CD1c-positive myeloid dendritic cell (primary cell): ENCODE measurements around the gene CAPN14.
A peak's percentile ranks its signal among the peaks of the same experiment; 100 is the strongest.

Experiments
- DNase-seq: peaks from one replicate; pipeline ENCODE4 v3.0.0-alpha.2; 2016; ENCODE audit errors: extremely low spot score

Gene CAPN14

GRCh38 chr2:31226266-31226665, 9.0 kb upstream of the CAPN14 start:
- no peak for DNase-seq

GRCh38 chr2:31223749-31224148, 6.4 kb upstream of the CAPN14 start:
- no peak for DNase-seq

DNA sequence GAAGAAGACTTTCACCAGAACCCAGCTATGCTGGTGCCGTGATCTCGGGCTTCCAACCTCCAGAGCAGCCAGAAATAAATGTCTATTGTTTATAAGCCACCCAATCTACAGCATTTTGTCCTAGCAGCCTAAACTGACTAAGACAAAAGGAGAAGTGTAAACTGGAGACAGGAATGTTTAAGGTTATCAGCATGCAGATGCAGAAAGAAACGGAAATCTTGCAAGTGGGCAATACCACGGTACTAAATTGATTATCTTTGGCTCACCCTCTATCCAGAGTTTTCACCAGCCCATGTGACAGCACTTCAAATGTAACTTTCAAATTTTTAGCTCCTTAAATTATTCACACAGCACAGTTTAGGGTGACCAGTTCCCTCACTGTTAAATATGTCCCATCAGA, 5.7 kb upstream of the CAPN14 start:
- no peak for DNase-seq

GRCh38 chr2:31222071-31222470, 4.8 kb upstream of the CAPN14 start:
- peak; percentile 39 for DNase-seq

DNA sequence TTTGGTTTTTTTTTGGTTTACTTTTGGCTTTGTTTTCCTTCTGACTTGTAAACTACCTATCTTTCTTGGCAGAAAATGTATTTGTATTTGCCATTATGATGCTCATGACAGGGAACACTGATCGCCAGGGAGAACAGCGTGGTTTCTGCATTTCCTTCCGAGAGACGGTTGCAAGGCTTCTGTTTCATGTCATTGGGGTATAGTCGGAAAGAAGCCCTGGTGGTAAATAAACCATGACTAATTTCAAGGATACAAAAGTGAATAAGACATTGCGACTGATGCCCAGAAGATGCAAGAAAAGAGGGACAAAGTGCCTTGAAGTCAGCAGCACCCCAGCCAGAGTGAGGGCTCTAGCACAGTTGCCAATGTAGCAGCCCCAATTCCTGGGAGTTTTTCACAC, 4.2 kb upstream of the CAPN14 start:
- DNase-seq, result no peak

GRCh38 chr2:31219131-31219969, 2.0 kb upstream of the CAPN14 start:
- peak; percentile 79 for DNase-seq

GRCh38 chr2:31216734-31217133, 581 bp downstream of the CAPN14 start:
- DNase-seq, result no peak

GRCh38 chr2:31214444-31214915, 2.8 kb downstream of the CAPN14 start:
- no peak for DNase-seq

- DNase-seq, result no peak
Measured at GRCh38 chr2:31213601-31214443, 3.5 kb downstream of the CAPN14 start.

- DNase-seq, result no peak
Measured at GRCh38 chr2:31212659-31213600, 4.4 kb downstream of the CAPN14 start.

GRCh38 chr2:31208240-31208639, 9.1 kb downstream of the CAPN14 start:
- DNase-seq, result no peak

- no peak for DNase-seq
Measured at GRCh38 chr2:31207790-31208189, 9.5 kb downstream of the CAPN14 start.

GRCh38 chr2:31205613-31206012, 11.7 kb downstream of the CAPN14 start:
- DNase-seq, result no peak

GRCh38 chr2:31205186-31205585, 12.1 kb downstream of the CAPN14 start:
- DNase-seq, result no peak

DNA sequence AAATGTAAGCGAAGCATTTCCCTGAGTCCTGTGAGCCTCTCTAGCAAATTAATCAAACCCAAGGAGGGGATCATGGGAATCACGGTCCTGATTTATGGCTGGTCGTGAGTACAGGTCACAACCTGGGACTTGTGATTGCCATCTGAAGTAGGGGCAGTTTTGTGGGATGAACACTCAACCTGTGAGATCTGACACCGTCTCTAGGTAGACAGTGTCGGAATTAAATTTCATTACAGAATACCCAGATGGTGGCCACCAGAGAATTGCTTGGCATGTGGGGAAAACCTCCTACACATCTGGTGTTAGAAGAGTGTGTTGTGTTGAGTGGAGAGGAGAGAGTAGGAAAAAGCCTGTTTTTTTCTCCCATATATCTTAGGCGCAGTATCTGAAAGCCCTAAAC, 12.5 kb downstream of the CAPN14 start:
- DNase-seq, result no peak

GRCh38 chr2:31203916-31204315, 13.4 kb downstream of the CAPN14 start:
- DNase-seq, result no peak

DNA sequence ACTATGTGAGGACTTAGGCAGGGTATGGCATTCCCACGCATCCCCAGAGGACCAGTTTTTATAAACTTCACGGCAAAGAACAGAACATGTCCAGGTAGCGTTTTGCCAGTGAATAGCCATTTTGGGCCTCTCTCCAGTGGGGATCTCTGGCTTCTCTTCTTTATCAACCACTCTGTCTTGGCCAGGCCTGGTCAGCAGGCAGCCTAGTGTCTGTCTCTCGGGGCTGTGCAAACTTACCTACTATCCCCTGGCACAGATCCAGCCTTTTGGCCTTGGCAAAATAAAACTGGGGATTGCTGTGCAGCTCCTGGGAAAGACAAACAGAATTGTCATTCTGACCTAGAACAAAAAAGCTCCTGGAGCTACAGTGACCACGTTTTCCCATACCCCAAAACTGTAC, 14.5 kb downstream of the CAPN14 start:
- no peak for DNase-seq

DNA sequence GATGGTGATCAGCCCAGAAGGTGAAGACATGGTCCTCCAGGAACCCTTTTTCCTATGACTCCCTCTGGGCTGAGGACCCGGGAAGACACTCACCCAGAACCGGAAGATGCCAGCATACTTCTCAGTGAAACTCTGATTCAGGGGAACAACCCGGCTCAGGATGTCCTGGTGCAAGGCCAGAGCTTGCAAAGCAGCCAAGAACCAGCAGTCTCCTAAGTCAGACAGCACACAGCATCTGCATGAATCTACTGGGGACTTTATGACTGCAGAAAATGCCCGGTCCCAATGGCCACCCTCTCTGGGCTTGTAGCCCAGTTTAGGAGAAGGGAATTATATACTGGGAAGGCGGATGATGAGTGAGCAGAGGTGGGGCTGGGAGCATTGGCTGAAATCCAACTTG, 15.3 kb downstream of the CAPN14 start:
- no peak for DNase-seq

DNA sequence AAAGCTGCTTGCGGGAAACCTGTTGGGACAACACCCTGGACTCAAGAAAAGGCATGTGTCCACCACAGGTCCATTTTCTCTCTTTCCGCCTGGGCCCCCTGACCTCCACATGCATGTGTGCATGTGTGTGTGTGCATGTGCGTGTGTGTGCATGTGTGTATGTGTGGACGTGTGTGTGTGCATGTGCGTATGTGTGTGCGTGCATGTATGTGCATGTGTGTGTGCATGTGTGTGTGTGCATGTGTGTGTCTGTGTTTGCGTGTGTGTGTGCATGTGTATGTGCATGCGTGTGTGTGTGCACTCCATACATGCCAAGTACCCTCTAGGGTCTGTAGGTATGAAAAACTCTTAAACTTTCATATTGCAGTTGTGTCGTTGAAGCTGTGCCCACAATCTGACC, 16.3 kb downstream of the CAPN14 start:
- DNase-seq, result no peak

DNA sequence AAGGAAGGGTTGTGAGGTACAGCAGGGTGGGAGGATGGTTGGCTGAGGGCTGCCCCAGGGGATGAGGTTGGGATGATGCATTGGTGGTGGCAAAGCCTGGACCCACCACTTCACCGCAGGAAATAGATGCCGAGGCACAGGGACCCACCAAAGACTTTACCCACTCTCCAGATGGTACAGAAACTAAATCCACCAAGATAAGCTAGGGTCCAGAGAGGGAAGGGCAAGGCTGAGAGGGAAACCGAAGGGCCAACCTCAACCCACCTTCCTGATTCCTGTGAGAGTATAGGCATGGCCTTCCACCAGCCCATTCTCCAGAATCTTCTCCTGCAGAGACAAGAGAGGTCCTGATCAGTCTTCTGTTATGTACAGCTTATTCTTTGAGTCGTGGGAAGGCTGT, 18.1 kb downstream of the CAPN14 start:
- no peak for DNase-seq

- DNase-seq, result no peak
Measured at GRCh38 chr2:31197669-31198068, 19.6 kb downstream of the CAPN14 start.

DNA sequence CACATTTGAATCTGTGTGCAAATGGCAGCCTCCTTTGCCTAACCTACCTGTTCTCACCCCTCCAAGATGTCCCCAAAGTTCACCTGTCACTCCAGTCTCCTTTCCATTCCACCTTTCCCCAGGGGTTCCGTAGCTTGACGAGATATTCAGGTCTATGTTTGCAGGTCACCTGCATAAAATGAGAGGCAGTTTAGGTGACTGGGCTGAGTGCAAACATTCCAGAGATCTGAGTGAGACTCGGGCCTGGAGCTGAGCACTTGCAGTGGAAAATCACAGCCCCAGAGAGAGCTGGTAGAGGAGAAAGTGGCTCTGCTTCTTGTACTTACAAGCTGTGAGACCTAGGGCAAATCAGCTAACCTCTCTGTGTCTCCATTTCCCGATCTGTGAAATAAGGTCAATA, 20.1 kb downstream of the CAPN14 start:
- DNase-seq, result no peak
